HepG2 (cell line): ENCODE measurements around the gene GMNN. TPM values are rescaled to one million over a fixed set of nuclear protein-coding genes. Genes with fewer than 3 reads are reported as not detected.

Experiments
- ATAC-seq: fragments of 200-7000 bp; cut with Tn5 transposase; 3 replicates; pipeline ENCODE4 v1.9.1; 2020; ENCODE audit warnings: mild to moderate bottlenecking, moderate library complexity
- BruUV-seq: library from RNA; stranded (reverse); fragments of 400-500 nt; replicated peaks from 2 replicates; lab custom pipeline; 2021; lab: Mats Ljungman, UMichigan
- CTCF ChIA-PET: fragments of 300-600 bp; formaldehyde crosslinking; extraction: SDS; loops from one replicate; lab custom pipeline; 2021; ENCODE audit warnings: low total read pairs, inconsistent platforms, low intra/inter-chr PET ratio; lab: Yijun Ruan, JAX
- POLR2A ChIA-PET: fragments of 350-600 bp; sonication (Branson Sonifier 250); formaldehyde crosslinking; loops from one replicate; lab custom pipeline; 2020; ENCODE audit warnings: antibody characterized with exemption, inconsistent platforms; lab: Yijun Ruan, JAX
- DNase-seq: peaks from one replicate; pipeline ENCODE4 v3.0.0-alpha.2; 2015; ENCODE audit warnings: low spot score
- FAIRE-seq: peaks from 3 replicates; lab custom pipeline; 2011; peaks lifted over from hg19 to GRCh38; lab: Jason Lieb, UNC
- H2AFZ ChIP-seq: one replicate; pipeline ENCODE4 v1.6.1; 2011; ENCODE audit warnings: low read length, inconsistent platforms
- H3K27ac ChIP-seq: fragments of 300-600 bp; 3 replicates; pipeline ENCODE4 v1.8.0; 2011; ENCODE audit warnings: mixed run types, mild to moderate bottlenecking, mixed read lengths, low read length, inconsistent platforms; ENCODE audit not compliant: insufficient read depth; ENCODE audit errors: extremely low read length
- H3K27me3 ChIP-seq, 2 experiments: fragments of 200-600 bp in 1 of 2; 2 replicates in 1 of 2; 3 replicates in 1 of 2; pipeline versions ENCODE4 v1.6.0 to v1.8.0; 2011; ENCODE audit warnings: low read length in 2 of 2, mild to moderate bottlenecking in 2 of 2, moderate library complexity in 2 of 2, inconsistent platforms in 1 of 2; ENCODE audit not compliant: insufficient read depth in 2 of 2, control insufficient read depth in 1 of 2
- H3K36me3 ChIP-seq, 2 experiments: fragments of 200-600 bp in 1 of 2; replicated peaks in 1 of 2; 2 replicates in 1 of 2; 3 replicates in 1 of 2; pipeline versions ENCODE4 v1.5.1 to v1.8.0; 2011; ENCODE audit warnings: low read length in 2 of 2, inconsistent platforms in 1 of 2; ENCODE audit not compliant: insufficient read depth in 2 of 2, control insufficient read depth in 1 of 2
- H3K4me1 ChIP-seq: 2 replicates; pipeline ENCODE4 v1.5.1; 2012; ENCODE audit warnings: low read length, inconsistent platforms; ENCODE audit not compliant: insufficient read depth
- H3K4me2 ChIP-seq: 2 replicates; pipeline ENCODE4 v1.6.0; 2011; ENCODE audit warnings: low read depth, low read length, inconsistent platforms
- H3K4me3 ChIP-seq, 3 experiments: fragments of 200-600 bp in 1 of 3; sonication (generic), shearing (Covaris generic) in 1 of 3; replicated peaks in 1 of 3; 2 replicates each; pipeline ENCODE4 v1.5.1; 2011 to 2016; ENCODE audit warnings: low read length in 3 of 3, inconsistent platforms in 2 of 3, low read depth in 2 of 3, mild to moderate bottlenecking in 2 of 3, control low read depth in 1 of 3, mixed read lengths in 1 of 3; ENCODE audit not compliant: insufficient read depth in 1 of 3
- H3K79me2 ChIP-seq: one replicate; pipeline ENCODE4 v1.6.1; 2011; ENCODE audit warnings: low read length, inconsistent platforms; ENCODE audit not compliant: insufficient read depth
- H3K9ac ChIP-seq: 2 replicates; pipeline ENCODE4 v1.6.0; 2011; ENCODE audit warnings: mild to moderate bottlenecking, low read depth, low read length, inconsistent platforms; ENCODE audit not compliant: insufficient read depth
- H3K9me3 ChIP-seq: 2 replicates; pipeline ENCODE4 v1.5.1; 2012; ENCODE audit warnings: mild to moderate bottlenecking, low read length
- H4K20me1 ChIP-seq: 2 replicates; pipeline ENCODE4 v1.6.0; 2011; ENCODE audit warnings: inconsistent platforms, mild to moderate bottlenecking, low read length, moderate library complexity; ENCODE audit not compliant: insufficient read depth
- KDM2A ChIP-seq: sonication (generic); formaldehyde crosslinking; IDR thresholded peaks from 2 replicates; pipeline ENCODE4 v1.4.0; 2020; ENCODE audit warnings: low read depth, missing genetic modification reagents, borderline replicate concordance
- POLR2G ChIP-seq: fragments of 200-400 bp; formaldehyde crosslinking; IDR thresholded peaks from 2 replicates; pipeline ENCODE4 v1.6.1; 2018; ENCODE audit warnings: mild to moderate bottlenecking, low read depth, low read length, moderate library complexity
- RBFOX2 ChIP-seq: fragments of 200-400 bp; formaldehyde crosslinking; IDR thresholded peaks from 2 replicates; pipeline ENCODE4 v1.6.1; 2017; ENCODE audit warnings: low read depth, mild to moderate bottlenecking, low read length
- TAF1 ChIP-seq: sonication (generic); formaldehyde crosslinking; IDR thresholded peaks from 2 replicates; pipeline ENCODE4 v1.4.0; 2020; ENCODE audit warnings: missing genetic modification reagents
- XRCC5 ChIP-seq: fragments of 200-400 bp; formaldehyde crosslinking; optimal IDR thresholded peaks from 2 replicates; pipeline ENCODE3; 2017; ENCODE audit warnings: mild to moderate bottlenecking, low read length
- ZFP36 ChIP-seq: fragments of 150-350 bp; IDR thresholded peaks from 2 replicates; pipeline ENCODE4 v1.6.1; 2018; ENCODE audit warnings: borderline replicate concordance, low read length, low read depth; ENCODE audit not compliant: partially characterized antibody
- ZNF839 ChIP-seq: sonication (generic); formaldehyde crosslinking; IDR thresholded peaks from 2 replicates; pipeline ENCODE4 v1.4.0; 2020; ENCODE audit warnings: missing genetic modification reagents, mild to moderate bottlenecking, borderline replicate concordance
- ZNF891 ChIP-seq: sonication (generic); formaldehyde crosslinking; IDR thresholded peaks from 2 replicates; pipeline ENCODE4 v1.5.0; 2020; ENCODE audit warnings: mild to moderate bottlenecking, missing genetic modification reagents
- WGBS: methylation state at CpG from one replicate; pipeline ENCODE4 v1.1.6; 2017; ENCODE audit warnings: low lambda C conversion rate; 5-methylcytosine and 5-hydroxymethylcytosine counted together
- in situ Hi-C: cut with HindIII; loops from 2 replicates; pipeline ENCODE4 v1.10.0; 2017; ENCODE audit warnings: low pct_unique_long_range_greater_than_20kb; ENCODE audit not compliant: extremely low pct_ligation_motif_present
- intact Hi-C: fragments of 100-400 bp; cut with micrococcal nuclease; formaldehyde crosslinking; loops from one replicate; pipeline ENCODE4 v1.10.0; 2022; ENCODE audit not compliant: unreplicated experiment
- polyA plus RNA-seq, 8 experiments: library from polyadenylated mRNA; depleted of rRNA in 3 of 8; stranded (reverse) in 7 of 8; unstranded in 1 of 8; fragments of >200 nt; fragmentation: Illumina TruSeq in 4 of 8; extraction: Trizol in 4 of 8; gene quantifications; 2 replicates each; pipeline versions ENCODE4 v1.2.1 to v1.2.3, GENCODE V29; 2011 to 2016; ENCODE audit warnings: low read depth in 4 of 8, missing spikeins in 1 of 8, mixed read lengths in 1 of 8; ENCODE audit not compliant: insufficient read depth in 1 of 8
- total RNA-seq, 5 experiments: library from RNA; depleted of rRNA; stranded (reverse); fragments of >200 nt; fragmentation: Illumina TruSeq; extraction: Trizol; gene quantifications; 2 replicates each; pipeline ENCODE4 v1.2.3, GENCODE V29; 2016; ENCODE audit warnings: low read depth in 1 of 5
- TF ChIP-seq, protein P1 (sequence below): sonication (generic); formaldehyde crosslinking; IDR thresholded peaks from 2 replicates; pipeline ENCODE4 v1.5.1; 2020; ENCODE audit warnings: mild to moderate bottlenecking, missing genetic modification reagents, moderate library complexity
- TF ChIP-seq, protein P2 (sequence below): sonication (generic); formaldehyde crosslinking; IDR thresholded peaks from 2 replicates; pipeline ENCODE4 v1.9.0; 2021; ENCODE audit warnings: missing genetic modification reagents, borderline replicate concordance
- TF ChIP-seq, protein P3 (sequence below): sonication (generic); formaldehyde crosslinking; IDR thresholded peaks from 2 replicates; pipeline ENCODE4 v1.4.0; 2020; ENCODE audit warnings: missing genetic modification reagents, mild to moderate bottlenecking, borderline replicate concordance

The GMNN gene
- total and polyA plus RNA-seq, 2 of the 13 experiments (the other 11 are each of a cell fraction or from before 2014, with no cell fraction given) = 61.8 to 154 TPM

DNA sequence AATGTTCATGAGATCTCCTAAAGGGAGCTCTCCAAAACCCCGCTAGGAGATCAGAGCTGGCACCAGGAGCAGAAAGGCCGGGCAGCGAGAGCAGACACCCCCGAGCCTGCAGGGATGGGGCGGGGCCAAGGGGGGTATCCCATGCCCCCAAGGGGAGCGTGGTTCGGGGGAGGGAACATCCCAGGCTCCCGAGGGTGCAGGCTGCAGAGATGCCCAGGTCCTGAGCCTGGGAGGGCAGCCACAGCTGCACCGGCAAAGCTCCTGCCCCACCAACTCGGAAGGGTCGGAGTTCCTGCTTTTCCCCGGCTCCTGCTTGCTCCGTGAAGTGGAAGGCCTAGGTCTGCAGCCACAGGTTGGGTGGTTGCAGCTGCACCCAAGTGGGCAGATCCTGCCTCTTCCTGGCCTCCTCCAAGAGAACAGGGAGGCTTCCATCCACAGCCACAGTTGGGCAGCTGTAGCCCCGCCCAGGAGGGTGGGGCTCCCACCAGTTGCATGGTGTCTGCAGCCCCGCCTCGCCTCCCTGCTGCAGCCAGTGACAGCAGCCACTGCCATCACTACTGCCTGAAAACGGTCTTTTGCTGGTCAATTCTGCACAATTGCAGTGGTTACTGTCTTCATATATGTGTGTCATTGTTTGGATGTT is 13.4 kb upstream of the GMNN start:
- Histone ChIP-seq H3K36me3 (no peaks in the 10 kb centered on the region), H4K20me1 (no peaks in the 10 kb centered on the region), H3K27ac (no peak overlapping the region), H2AFZ (no peak overlapping the region), H3K9me3 (no peaks in the 10 kb centered on the region), H3K4me1 (peaks cover 31% of the 10 kb centered on the region), H3K4me2 (peak overlapping the region; percentile 3; the same call in 1 of the 2 replicates), H3K79me2 (no peaks in the 10 kb centered on the region), H3K4me3 (no peak overlapping the region), H3K27me3 (no peaks in the 10 kb centered on the region), H3K9ac (no peak overlapping the region)
- intact Hi-C loops = no loop called here
- ChIA-PET POLR2A (interaction anchor here (0.9 kb wide), 1 partner anchor 23 kb away, joined by 3 read pairs; no protein-coding TSS in a partner anchor), CTCF (no interaction called here)
- peak; percentile 19; the same call in 1 of the 2 replicates for TF ChIP-seq TAF1 (CRISPR knock-in tag)
- 0 out of 2 replicates have a peak, but pooled peaks have one; percentile 35 for TF ChIP-seq POLR2G
- TF ChIP-seq, protein P1, sequence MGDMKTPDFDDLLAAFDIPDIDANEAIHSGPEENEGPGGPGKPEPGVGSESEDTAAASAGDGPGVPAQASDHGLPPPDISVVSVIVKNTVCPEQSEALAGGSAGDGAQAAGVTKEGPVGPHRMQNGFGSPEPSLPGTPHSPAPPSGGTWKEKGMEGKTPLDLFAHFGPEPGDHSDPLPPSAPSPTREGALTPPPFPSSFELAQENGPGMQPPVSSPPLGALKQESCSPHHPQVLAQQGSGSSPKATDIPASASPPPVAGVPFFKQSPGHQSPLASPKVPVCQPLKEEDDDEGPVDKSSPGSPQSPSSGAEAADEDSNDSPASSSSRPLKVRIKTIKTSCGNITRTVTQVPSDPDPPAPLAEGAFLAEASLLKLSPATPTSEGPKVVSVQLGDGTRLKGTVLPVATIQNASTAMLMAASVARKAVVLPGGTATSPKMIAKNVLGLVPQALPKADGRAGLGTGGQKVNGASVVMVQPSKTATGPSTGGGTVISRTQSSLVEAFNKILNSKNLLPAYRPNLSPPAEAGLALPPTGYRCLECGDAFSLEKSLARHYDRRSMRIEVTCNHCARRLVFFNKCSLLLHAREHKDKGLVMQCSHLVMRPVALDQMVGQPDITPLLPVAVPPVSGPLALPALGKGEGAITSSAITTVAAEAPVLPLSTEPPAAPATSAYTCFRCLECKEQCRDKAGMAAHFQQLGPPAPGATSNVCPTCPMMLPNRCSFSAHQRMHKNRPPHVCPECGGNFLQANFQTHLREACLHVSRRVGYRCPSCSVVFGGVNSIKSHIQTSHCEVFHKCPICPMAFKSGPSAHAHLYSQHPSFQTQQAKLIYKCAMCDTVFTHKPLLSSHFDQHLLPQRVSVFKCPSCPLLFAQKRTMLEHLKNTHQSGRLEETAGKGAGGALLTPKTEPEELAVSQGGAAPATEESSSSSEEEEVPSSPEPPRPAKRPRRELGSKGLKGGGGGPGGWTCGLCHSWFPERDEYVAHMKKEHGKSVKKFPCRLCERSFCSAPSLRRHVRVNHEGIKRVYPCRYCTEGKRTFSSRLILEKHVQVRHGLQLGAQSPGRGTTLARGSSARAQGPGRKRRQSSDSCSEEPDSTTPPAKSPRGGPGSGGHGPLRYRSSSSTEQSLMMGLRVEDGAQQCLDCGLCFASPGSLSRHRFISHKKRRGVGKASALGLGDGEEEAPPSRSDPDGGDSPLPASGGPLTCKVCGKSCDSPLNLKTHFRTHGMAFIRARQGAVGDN (CRISPR knock-in tag) = peak; percentile 29; the same call in 1 of the 2 replicates
- TF ChIP-seq, protein P2, sequence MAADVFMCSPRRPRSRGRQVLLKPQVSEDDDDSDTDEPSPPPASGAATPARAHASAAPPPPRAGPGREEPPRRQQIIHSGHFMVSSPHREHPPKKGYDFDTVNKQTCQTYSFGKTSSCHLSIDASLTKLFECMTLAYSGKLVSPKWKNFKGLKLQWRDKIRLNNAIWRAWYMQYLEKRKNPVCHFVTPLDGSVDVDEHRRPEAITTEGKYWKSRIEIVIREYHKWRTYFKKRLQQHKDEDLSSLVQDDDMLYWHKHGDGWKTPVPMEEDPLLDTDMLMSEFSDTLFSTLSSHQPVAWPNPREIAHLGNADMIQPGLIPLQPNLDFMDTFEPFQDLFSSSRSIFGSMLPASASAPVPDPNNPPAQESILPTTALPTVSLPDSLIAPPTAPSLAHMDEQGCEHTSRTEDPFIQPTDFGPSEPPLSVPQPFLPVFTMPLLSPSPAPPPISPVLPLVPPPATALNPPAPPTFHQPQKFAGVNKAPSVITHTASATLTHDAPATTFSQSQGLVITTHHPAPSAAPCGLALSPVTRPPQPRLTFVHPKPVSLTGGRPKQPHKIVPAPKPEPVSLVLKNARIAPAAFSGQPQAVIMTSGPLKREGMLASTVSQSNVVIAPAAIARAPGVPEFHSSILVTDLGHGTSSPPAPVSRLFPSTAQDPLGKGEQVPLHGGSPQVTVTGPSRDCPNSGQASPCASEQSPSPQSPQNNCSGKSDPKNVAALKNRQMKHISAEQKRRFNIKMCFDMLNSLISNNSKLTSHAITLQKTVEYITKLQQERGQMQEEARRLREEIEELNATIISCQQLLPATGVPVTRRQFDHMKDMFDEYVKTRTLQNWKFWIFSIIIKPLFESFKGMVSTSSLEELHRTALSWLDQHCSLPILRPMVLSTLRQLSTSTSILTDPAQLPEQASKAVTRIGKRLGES = no peak
- TF ChIP-seq XRCC5 = peak; percentile 36
- 0 out of 2 replicates have a peak, but pooled peaks have one; percentile 59 for TF ChIP-seq ZNF839 (CRISPR knock-in tag)
- TF ChIP-seq ZNF891 (CRISPR knock-in tag) = no peak
- no peak for TF ChIP-seq ZFP36
- peak; percentile 26; the same call in 1 of the 2 replicates for TF ChIP-seq KDM2A
- TF ChIP-seq, protein P3, sequence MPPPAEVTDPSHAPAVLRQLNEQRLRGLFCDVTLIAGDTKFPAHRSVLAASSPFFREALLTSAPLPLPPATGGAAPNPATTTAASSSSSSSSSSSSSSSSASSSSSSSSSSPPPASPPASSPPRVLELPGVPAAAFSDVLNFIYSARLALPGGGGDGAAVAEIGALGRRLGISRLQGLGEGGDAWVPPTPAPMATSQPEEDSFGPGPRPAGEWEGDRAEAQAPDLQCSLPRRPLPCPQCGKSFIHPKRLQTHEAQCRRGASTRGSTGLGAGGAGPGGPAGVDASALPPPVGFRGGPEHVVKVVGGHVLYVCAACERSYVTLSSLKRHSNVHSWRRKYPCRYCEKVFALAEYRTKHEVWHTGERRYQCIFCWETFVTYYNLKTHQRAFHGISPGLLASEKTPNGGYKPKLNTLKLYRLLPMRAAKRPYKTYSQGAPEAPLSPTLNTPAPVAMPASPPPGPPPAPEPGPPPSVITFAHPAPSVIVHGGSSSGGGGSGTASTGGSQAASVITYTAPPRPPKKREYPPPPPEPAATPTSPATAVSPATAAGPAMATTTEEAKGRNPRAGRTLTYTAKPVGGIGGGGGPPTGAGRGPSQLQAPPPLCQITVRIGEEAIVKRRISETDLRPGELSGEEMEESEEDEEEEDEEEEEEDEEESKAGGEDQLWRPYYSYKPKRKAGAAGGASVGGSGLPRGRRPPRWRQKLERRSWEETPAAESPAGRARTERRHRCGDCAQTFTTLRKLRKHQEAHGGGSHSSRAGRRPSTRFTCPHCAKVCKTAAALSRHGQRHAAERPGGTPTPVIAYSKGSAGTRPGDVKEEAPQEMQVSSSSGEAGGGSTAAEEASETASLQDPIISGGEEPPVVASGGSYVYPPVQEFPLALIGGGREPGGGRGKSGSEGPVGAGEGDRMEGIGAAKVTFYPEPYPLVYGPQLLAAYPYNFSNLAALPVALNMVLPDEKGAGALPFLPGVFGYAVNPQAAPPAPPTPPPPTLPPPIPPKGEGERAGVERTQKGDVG (CRISPR knock-in tag) = 0 out of 2 replicates have a peak, but pooled peaks have one; percentile 46
- TF ChIP-seq RBFOX2 = 0 out of 2 replicates have a peak, but pooled peaks have one; percentile 25
- WGBS = 68% methylated on average over 9 of the region's 17 CpGs
- FAIRE-seq (no peak), DNase-seq (no peak), ATAC-seq (peak; percentile 87)
- in situ Hi-C loops = no loop called here
- no TSS peak for BruUV-seq
